Endothelial cell (in vitro differentiated cells): Measurements from ENCODE around the gene LARGE1. TPM values are rescaled to one million over a fixed set of nuclear protein-coding genes. Genes with fewer than 3 reads are reported as not detected.

ENCODE experiments used
- DNase-seq: peaks from one replicate; pipeline ENCODE4 v3.0.0; 2021; ENCODE audit warnings: low spot score
- H3K27ac Mint-ChIP-seq: one replicate; pipeline ENCODE4 v1.8.0; 2021; ENCODE audit warnings: mixed read lengths, inconsistent platforms; ENCODE audit not compliant: unreplicated experiment
- H3K27me3 Mint-ChIP-seq: one replicate; pipeline ENCODE4 v1.8.0; 2021; ENCODE audit warnings: mild to moderate bottlenecking, moderate library complexity, mixed read lengths, inconsistent platforms; ENCODE audit not compliant: unreplicated experiment
- H3K36me3 Mint-ChIP-seq: one replicate; pipeline ENCODE4 v1.8.0; 2021; ENCODE audit warnings: mild to moderate bottlenecking, low read depth, mixed read lengths, inconsistent platforms; ENCODE audit not compliant: unreplicated experiment
- H3K4me1 Mint-ChIP-seq: one replicate; pipeline ENCODE4 v1.8.0; 2021; ENCODE audit warnings: mild to moderate bottlenecking, mixed read lengths, inconsistent platforms; ENCODE audit not compliant: unreplicated experiment
- H3K4me3 Mint-ChIP-seq: one replicate; pipeline ENCODE4 v1.8.0; 2021; ENCODE audit warnings: mild to moderate bottlenecking, mixed read lengths, inconsistent platforms; ENCODE audit not compliant: unreplicated experiment
- H3K9me3 Mint-ChIP-seq: one replicate; pipeline ENCODE4 v1.8.0; 2021; ENCODE audit warnings: mixed read lengths, inconsistent platforms; ENCODE audit not compliant: unreplicated experiment
- total RNA-seq: library from RNA; stranded (reverse); fragmentation: NEBNext Ultra II Directional; extraction: Animal tissue kit (Norgen Biotek cat#: 25700); gene quantifications from one replicate; pipeline ENCODE4 v1.2.1, GENCODE V29; 2021; ENCODE audit not compliant: unreplicated experiment
- TF ChIP-seq, protein P1 (sequence below): fragments of 200-600 bp; sonication (generic); IDR thresholded peaks from one replicate; pipeline ENCODE4 v1.5.0; 2021; ENCODE audit warnings: antibody characterized with exemption; ENCODE audit not compliant: unreplicated experiment

Gene LARGE1
- total RNA-seq, 1 donor from 2014 or later, result 25.4 TPM

GRCh38 chr22:33405194-33405593, 515.1 kb downstream of the LARGE1 start:
- no peaks in the 10 kb centered on the region for H3K9me3 Mint-ChIP-seq
- no peak for DNase-seq
- no peaks in the 10 kb centered on the region for H3K36me3 Mint-ChIP-seq
- no peak overlapping the region for H3K4me3 Mint-ChIP-seq
- peaks cover 6% of the 10 kb centered on the region for H3K4me1 Mint-ChIP-seq
- TF ChIP-seq, protein P1, sequence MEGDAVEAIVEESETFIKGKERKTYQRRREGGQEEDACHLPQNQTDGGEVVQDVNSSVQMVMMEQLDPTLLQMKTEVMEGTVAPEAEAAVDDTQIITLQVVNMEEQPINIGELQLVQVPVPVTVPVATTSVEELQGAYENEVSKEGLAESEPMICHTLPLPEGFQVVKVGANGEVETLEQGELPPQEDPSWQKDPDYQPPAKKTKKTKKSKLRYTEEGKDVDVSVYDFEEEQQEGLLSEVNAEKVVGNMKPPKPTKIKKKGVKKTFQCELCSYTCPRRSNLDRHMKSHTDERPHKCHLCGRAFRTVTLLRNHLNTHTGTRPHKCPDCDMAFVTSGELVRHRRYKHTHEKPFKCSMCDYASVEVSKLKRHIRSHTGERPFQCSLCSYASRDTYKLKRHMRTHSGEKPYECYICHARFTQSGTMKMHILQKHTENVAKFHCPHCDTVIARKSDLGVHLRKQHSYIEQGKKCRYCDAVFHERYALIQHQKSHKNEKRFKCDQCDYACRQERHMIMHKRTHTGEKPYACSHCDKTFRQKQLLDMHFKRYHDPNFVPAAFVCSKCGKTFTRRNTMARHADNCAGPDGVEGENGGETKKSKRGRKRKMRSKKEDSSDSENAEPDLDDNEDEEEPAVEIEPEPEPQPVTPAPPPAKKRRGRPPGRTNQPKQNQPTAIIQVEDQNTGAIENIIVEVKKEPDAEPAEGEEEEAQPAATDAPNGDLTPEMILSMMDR, result no peak
- H3K27me3 Mint-ChIP-seq, result peaks cover 2% of the 10 kb centered on the region
- H3K27ac Mint-ChIP-seq, result no peak overlapping the region

- H3K4me1 Mint-ChIP-seq, result peaks cover 6% of the 10 kb centered on the region
- TF ChIP-seq, protein P1, result no peak
- DNase-seq, result no peak
- H3K4me3 Mint-ChIP-seq, result no peak overlapping the region
- no peaks in the 10 kb centered on the region for H3K9me3 Mint-ChIP-seq
- H3K36me3 Mint-ChIP-seq, result no peaks in the 10 kb centered on the region
- H3K27ac Mint-ChIP-seq, result no peak overlapping the region
- peaks cover 2% of the 10 kb centered on the region for H3K27me3 Mint-ChIP-seq
These were observed 515.6 kb downstream of the LARGE1 start for GRCh38 chr22:33404723-33405122.

DNA sequence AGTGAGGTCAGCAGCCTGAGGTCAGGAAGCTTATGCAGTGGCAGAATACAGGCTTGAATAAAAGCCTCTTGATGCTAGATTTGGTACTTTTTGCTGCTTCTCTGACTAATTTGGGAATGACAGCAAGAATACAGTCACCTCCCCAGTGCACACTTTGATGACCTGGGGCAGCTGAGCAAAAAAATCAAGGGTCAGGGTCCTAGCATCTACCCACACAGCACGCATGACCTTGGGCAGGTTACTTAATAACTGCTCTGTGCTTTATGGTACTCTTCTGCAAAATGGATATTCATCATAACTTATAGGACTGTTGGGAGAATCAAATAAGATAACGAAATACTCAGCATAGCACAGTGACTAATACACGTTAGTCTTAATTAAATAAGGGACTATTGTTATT, 518.0 kb downstream of the LARGE1 start:
- no peak overlapping the region for H3K4me3 Mint-ChIP-seq
- H3K4me1 Mint-ChIP-seq, result peaks cover 6% of the 10 kb centered on the region
- H3K27ac Mint-ChIP-seq, result no peak overlapping the region
- TF ChIP-seq, protein P1, result no peak
- peaks cover 2% of the 10 kb centered on the region for H3K27me3 Mint-ChIP-seq
- no peaks in the 10 kb centered on the region for H3K36me3 Mint-ChIP-seq
- DNase-seq, result no peak
- H3K9me3 Mint-ChIP-seq, result no peaks in the 10 kb centered on the region

GRCh38 chr22:33401291-33401690, 519.0 kb downstream of the LARGE1 start:
- Mint-ChIP-seq H3K27ac (no peak overlapping the region), H3K4me3 (no peak overlapping the region), H3K4me1 (peaks cover 4% of the 10 kb centered on the region), H3K9me3 (no peaks in the 10 kb centered on the region), H3K36me3 (no peaks in the 10 kb centered on the region), H3K27me3 (peaks cover 1% of the 10 kb centered on the region)
- TF ChIP-seq, protein P1, result no peak
- DNase-seq, result no peak

- Mint-ChIP-seq H3K4me3 (no peak overlapping the region), H3K9me3 (no peaks in the 10 kb centered on the region), H3K4me1 (no peaks in the 10 kb centered on the region), H3K27me3 (no peaks in the 10 kb centered on the region), H3K36me3 (no peaks in the 10 kb centered on the region), H3K27ac (no peak overlapping the region)
- TF ChIP-seq, protein P1, result no peak
- DNase-seq, result no peak
These were observed 519.4 kb downstream of the LARGE1 start for GRCh38 chr22:33400891-33401290.
